IPS-20b (cell line): Measurements from ENCODE around the gene NFIA.

Experiments
- H3K27ac ChIP-seq: one replicate; pipeline ENCODE4 v1.5.1; 2013; ENCODE audit warnings: low read length
- H3K27me3 ChIP-seq: 2 replicates; pipeline ENCODE4 v1.6.1; 2013; ENCODE audit warnings: mild to moderate bottlenecking, low read length, inconsistent platforms; ENCODE audit not compliant: insufficient read depth
- H3K36me3 ChIP-seq: 2 replicates; pipeline ENCODE4 v1.6.1; 2013; ENCODE audit warnings: low read depth, mild to moderate bottlenecking, inconsistent platforms, low read length, moderate library complexity; ENCODE audit not compliant: insufficient read depth
- H3K4me1 ChIP-seq: 2 replicates; pipeline ENCODE4 v1.6.1; 2013; ENCODE audit warnings: mild to moderate bottlenecking, control low read depth, inconsistent platforms, low read length, moderate library complexity; ENCODE audit not compliant: insufficient read depth
- H3K4me3 ChIP-seq: 2 replicates; pipeline ENCODE4 v1.5.1; 2013; ENCODE audit warnings: mild to moderate bottlenecking, low read length, inconsistent platforms
- H3K9ac ChIP-seq: 2 replicates; pipeline ENCODE4 v1.6.1; 2013; ENCODE audit warnings: low read depth, mild to moderate bottlenecking, inconsistent platforms, low read length, moderate library complexity
- H3K9me3 ChIP-seq: 2 replicates; pipeline ENCODE4 v1.6.1; 2013; ENCODE audit warnings: mild to moderate bottlenecking, low read depth, low read length, inconsistent platforms; ENCODE audit not compliant: insufficient read depth

Gene NFIA

DNA sequence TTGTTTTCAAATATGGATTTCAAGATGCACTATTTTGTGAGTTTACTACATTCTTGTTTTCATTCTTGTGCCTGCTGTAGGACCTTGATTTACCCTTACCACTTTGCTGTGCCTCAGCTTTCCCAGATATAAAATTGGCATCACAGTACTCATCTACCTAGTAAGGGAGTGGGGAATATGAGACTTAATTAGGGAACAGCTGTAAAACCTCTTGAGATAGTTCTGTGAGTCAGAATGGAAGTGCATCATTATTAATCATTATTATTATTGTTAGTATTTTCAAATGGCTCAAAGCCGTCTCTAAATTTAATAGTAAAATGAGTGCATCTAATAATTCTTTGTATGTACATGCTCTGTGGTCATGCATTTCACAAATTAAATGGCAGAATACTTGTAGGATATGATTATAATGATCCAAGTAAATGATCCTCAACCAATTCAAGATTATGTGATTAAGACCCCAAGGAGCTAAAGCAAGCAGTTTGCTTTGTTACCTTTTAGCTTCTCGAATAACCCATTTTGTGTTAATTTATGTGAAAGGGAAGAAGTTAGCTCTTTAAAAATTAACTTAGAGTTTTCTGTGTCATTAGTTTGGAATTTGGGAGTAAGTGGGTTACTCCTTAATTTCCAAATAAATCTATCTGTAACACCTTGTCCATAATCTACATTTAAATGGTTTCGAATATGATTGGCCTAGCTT lies 155.4 kb downstream of the NFIA start:
- no peaks in the 10 kb centered on the region for H3K27me3 ChIP-seq
- no peak overlapping the region for H3K4me3 ChIP-seq
- no peak overlapping the region for H3K9ac ChIP-seq
- H3K9me3 ChIP-seq: no peaks in the 10 kb centered on the region
- peaks cover 32% of the 10 kb centered on the region; the same call in 1 of the 2 replicates for H3K4me1 ChIP-seq
- H3K36me3 ChIP-seq: no peaks in the 10 kb centered on the region
- H3K27ac ChIP-seq: no peak overlapping the region

DNA sequence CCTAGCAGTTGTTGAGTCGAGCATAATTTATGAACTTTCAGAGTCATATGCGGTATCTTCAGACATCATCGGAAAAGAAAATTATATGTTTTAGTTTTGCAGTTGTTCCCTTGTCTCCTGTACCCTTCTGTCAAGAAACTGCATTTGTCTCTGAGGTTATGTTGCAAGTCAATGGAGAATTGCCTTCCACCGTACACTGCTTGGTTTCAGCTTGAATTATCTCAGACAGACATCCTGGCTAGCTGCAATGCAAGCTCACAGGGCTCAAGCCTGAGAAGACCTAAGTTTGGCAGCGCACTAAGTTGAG lies 156.0 kb downstream of the NFIA start:
- no peaks in the 10 kb centered on the region for H3K36me3 ChIP-seq
- no peaks in the 10 kb centered on the region for H3K9me3 ChIP-seq
- H3K27ac ChIP-seq: no peak overlapping the region
- H3K4me1 ChIP-seq: peaks cover 32% of the 10 kb centered on the region; the same call in 1 of the 2 replicates
- no peak overlapping the region for H3K9ac ChIP-seq
- H3K4me3 ChIP-seq: no peak overlapping the region
- H3K27me3 ChIP-seq: no peaks in the 10 kb centered on the region

GRCh38 chr1:61240878-61241277 lies 158.5 kb downstream of the NFIA start:
- H3K27me3 ChIP-seq: no peaks in the 10 kb centered on the region
- H3K4me1 ChIP-seq: peaks cover 31% of the 10 kb centered on the region; the same call in 1 of the 2 replicates
- H3K4me3 ChIP-seq: no peak overlapping the region
- H3K9me3 ChIP-seq: peaks cover 3% of the 10 kb centered on the region; the same call in 1 of the 2 replicates
- H3K36me3 ChIP-seq: no peaks in the 10 kb centered on the region
- no peak overlapping the region for H3K27ac ChIP-seq
- no peak overlapping the region for H3K9ac ChIP-seq

DNA sequence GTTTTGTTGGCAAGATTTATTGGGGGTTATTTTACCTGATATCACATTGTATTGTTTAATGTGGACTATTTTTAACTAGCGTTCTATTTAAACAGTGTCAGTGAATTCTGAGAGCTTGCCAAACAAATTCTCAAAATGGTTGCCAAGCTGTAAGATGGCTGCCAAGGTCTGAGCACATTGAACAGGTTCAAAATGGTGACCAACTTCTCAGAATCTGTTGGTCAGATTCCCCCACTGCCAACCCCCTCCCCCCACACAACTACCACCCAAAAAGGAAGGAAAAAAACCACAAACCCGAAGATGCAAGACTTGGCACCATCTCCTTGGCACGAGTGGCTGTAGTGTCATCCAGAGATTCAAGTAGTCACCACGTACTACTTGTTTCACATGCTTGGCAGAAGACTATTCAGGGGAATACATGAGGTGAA lies 159.1 kb downstream of the NFIA start:
- Histone ChIP-seq H3K4me3 (no peak overlapping the region), H3K27ac (no peak overlapping the region), H3K27me3 (no peaks in the 10 kb centered on the region)

DNA sequence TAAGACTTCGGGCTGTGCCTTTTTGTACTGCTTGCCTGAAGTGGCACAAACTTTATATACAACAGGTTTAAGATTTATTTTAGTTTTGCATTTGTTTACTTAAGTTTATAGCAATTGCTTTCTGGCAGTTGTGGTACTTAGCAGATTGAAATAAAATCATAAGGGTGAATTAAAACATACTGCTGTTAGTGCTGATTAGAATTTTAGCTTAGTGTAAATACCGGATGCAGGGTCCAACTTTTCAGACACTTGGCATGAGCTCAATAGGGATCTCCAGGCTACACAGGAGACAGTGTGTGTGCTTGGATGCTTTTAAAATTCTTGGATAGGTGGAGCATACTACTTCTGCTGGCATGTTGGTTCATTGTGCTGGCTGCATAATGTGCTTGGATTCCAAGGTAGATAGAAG lies 159.6 kb downstream of the NFIA start:
- H3K9me3 ChIP-seq: peaks cover 8% of the 10 kb centered on the region; the same call in 1 of the 2 replicates
- H3K9ac ChIP-seq: no peak overlapping the region
- no peak overlapping the region for H3K27ac ChIP-seq
- H3K4me1 ChIP-seq: peaks cover 24% of the 10 kb centered on the region; the same call in 1 of the 2 replicates
- H3K36me3 ChIP-seq: no peaks in the 10 kb centered on the region
- no peak overlapping the region for H3K4me3 ChIP-seq
- H3K27me3 ChIP-seq: no peaks in the 10 kb centered on the region

More for the DNA sequence above, 159.1 kb downstream of the NFIA start:
- H3K36me3 ChIP-seq: no peaks in the 10 kb centered on the region
- H3K9me3 ChIP-seq: peaks cover 8% of the 10 kb centered on the region; the same call in 1 of the 2 replicates
- peaks cover 25% of the 10 kb centered on the region; the same call in 1 of the 2 replicates for H3K4me1 ChIP-seq
- no peak overlapping the region for H3K9ac ChIP-seq

GRCh38 chr1:61244114-61244513 lies 161.8 kb downstream of the NFIA start:
- Histone ChIP-seq H3K9me3 (peaks cover 8% of the 10 kb centered on the region; the same call in 1 of the 2 replicates), H3K4me1 (peaks cover 21% of the 10 kb centered on the region; the same call in 1 of the 2 replicates), H3K9ac (no peak overlapping the region), H3K4me3 (no peak overlapping the region), H3K36me3 (no peaks in the 10 kb centered on the region), H3K27me3 (no peaks in the 10 kb centered on the region), H3K27ac (no peak overlapping the region)

- H3K36me3 ChIP-seq: no peaks in the 10 kb centered on the region
- H3K27me3 ChIP-seq: no peaks in the 10 kb centered on the region
- H3K9ac ChIP-seq: no peak overlapping the region
- H3K27ac ChIP-seq: no peak overlapping the region
- peaks cover 8% of the 10 kb centered on the region; the same call in 1 of the 2 replicates for H3K9me3 ChIP-seq
- H3K4me1 ChIP-seq: peaks cover 23% of the 10 kb centered on the region; the same call in 1 of the 2 replicates
- no peak overlapping the region for H3K4me3 ChIP-seq
Observed at GRCh38 chr1:61245696-61246400, 163.5 kb downstream of the NFIA start.

DNA sequence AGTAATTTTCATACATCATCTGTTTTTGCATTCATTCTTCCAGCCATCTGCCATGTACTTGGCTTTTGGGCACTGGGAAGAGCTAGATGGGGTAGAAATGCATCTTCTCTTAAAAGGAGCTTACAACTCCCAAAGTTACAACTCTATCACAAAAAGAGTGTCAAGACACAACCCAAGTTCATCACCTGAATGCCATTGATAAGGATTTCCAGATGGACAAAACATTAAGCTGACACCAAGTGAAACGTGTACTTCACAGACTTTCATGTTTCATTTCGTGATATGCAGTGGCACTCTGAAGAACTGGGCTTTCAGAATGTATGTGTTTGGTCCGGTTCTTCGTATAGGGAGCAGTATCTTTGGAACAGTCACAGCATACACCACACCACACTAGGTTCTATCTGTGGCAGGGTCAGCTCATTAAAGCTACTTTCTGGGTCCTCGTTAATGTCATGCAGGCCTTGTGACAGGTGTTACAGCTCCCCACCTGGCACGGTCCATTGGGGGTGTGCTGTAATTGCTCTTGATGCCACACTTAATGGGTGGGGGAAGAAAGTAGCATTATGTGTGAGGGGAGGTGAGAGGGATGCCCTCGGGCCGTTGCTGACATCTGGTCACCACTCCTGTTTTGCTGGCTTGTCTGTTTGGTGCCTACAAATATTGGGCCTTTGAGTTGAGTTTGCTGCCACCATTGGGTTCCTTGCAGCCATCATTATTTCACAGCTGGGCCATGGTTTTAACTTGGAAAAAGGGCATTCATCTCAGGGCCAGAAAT lies 164.9 kb downstream of the NFIA start:
- Histone ChIP-seq H3K4me1 (peaks cover 24% of the 10 kb centered on the region; the same call in 1 of the 2 replicates), H3K9ac (no peak overlapping the region), H3K27ac (no peak overlapping the region), H3K36me3 (no peaks in the 10 kb centered on the region), H3K27me3 (no peaks in the 10 kb centered on the region), H3K9me3 (peaks cover 8% of the 10 kb centered on the region; the same call in 1 of the 2 replicates), H3K4me3 (no peak overlapping the region)

DNA sequence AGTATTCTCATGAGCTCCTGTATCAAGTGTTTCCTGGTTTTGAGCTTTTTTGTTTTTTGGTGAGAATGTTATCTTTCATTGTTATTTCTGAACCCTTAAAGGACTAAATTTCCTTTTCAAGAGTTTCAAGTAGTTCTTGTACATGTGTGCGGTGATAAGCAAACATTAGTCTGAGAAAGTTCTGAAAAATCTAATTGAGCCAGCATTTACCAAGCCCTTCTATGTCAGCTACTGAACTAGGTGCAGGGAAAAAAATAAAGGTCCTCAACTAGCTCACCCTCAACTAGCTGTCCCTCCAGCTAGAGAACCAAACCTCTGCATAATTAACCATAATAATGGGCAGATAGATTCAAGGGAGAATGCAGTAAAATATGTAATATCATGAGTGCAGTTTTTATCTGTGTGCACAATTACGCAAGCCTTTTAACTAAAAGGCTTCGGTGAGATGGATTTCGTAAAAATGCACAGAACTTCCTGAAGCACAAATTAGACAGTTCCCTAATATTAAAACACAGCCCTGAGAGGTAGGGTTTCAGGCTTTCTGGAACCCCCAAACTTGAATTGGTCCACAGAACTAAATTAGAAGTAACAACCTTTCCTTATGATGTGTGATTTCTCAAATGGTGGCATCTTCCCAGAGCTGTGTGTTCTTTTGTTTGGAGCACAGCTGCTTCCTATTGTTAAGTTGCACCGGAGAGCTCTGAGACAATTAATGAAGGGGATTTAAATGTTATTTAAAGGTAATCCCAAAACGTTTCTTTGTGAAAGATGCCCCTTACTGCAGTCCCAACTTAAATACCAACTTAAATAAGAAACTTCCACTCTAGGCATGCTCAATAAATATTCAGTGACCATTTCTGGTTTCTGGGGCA lies 165.8 kb downstream of the NFIA start:
- Histone ChIP-seq H3K27me3 (no peaks in the 10 kb centered on the region), H3K4me1 (peaks cover 24% of the 10 kb centered on the region; the same call in 1 of the 2 replicates), H3K27ac (no peak overlapping the region), H3K4me3 (peak overlapping the region; percentile 31), H3K9me3 (peaks cover 8% of the 10 kb centered on the region; the same call in 1 of the 2 replicates), H3K36me3 (no peaks in the 10 kb centered on the region), H3K9ac (no peak overlapping the region)

DNA sequence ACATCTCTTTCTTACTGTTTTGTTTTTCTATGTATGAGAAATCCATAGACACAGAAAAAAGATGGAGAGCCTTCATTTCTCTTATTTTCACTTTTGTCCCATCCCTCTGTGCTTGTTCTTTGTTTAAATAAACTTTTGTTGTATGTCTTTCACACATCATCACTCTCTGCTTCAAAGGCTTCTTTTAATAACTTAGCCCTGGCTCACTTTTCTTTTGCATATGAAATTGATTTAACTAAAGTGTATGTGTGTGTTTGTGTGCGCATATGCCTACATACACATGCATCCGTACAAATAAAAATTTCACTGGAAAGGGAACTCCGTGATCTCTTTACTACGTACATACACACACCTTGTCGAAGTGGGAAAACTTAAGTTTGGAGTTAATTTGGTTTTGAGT lies 168.6 kb downstream of the NFIA start:
- no peak overlapping the region for H3K9ac ChIP-seq
- no peak overlapping the region for H3K4me3 ChIP-seq
- no peaks in the 10 kb centered on the region for H3K27me3 ChIP-seq
- H3K36me3 ChIP-seq: no peaks in the 10 kb centered on the region
- H3K4me1 ChIP-seq: peaks cover 24% of the 10 kb centered on the region; the same call in 1 of the 2 replicates
- H3K27ac ChIP-seq: no peak overlapping the region
- H3K9me3 ChIP-seq: peaks cover 4% of the 10 kb centered on the region; the same call in 1 of the 2 replicates
